Mesenchymal stem cell (in vitro differentiated cells and primary cell): ENCODE measurements around the gene CTLA4.

Source experiments
- DNase-seq: peaks from one replicate; pipeline ENCODE4 v3.0.0-alpha.2; 2013
- H2AFZ ChIP-seq: one replicate; pipeline ENCODE4 v1.6.1; 2013; ENCODE audit warnings: low read depth, mild to moderate bottlenecking, control low read depth, inconsistent platforms, low read length, moderate library complexity
- H2AK5ac ChIP-seq: 2 replicates; pipeline ENCODE4 v1.6.1; 2013; ENCODE audit warnings: low read length, moderate library complexity, mild to moderate bottlenecking, inconsistent platforms; ENCODE audit not compliant: severe bottlenecking
- H2BK120ac ChIP-seq: one replicate; pipeline ENCODE4 v1.6.1; 2013; ENCODE audit warnings: low read depth, mild to moderate bottlenecking, inconsistent platforms, low read length, moderate library complexity
- H2BK12ac ChIP-seq, 2 experiments: one replicate each; pipeline ENCODE4 v1.6.1; 2013; ENCODE audit warnings: inconsistent platforms in 2 of 2, low read length in 2 of 2, mild to moderate bottlenecking in 2 of 2, moderate library complexity in 2 of 2, control low read depth in 1 of 2
- H2BK15ac ChIP-seq: one replicate; pipeline ENCODE4 v1.6.1; 2013; ENCODE audit warnings: mild to moderate bottlenecking, low read depth, inconsistent platforms; ENCODE audit not compliant: poor library complexity, severe bottlenecking
- H2BK5ac ChIP-seq: 2 replicates; pipeline ENCODE4 v1.6.1; 2013; ENCODE audit warnings: low read depth, mild to moderate bottlenecking, low read length, control low read depth, inconsistent platforms; ENCODE audit not compliant: poor library complexity, severe bottlenecking
- H3K14ac ChIP-seq, 2 experiments: one replicate each; pipeline ENCODE4 v1.6.1; 2013; ENCODE audit warnings: inconsistent platforms in 2 of 2, low read length in 2 of 2, control low read depth in 1 of 2, mild to moderate bottlenecking in 1 of 2, moderate library complexity in 1 of 2
- H3K18ac ChIP-seq, 2 experiments: one replicate each; pipeline ENCODE4 v1.6.1; 2013; ENCODE audit warnings: inconsistent platforms in 2 of 2, low read length in 2 of 2, control low read depth in 1 of 2, low read depth in 1 of 2, mild to moderate bottlenecking in 1 of 2
- H3K23ac ChIP-seq, 2 experiments: one replicate each; pipeline ENCODE4 v1.6.1; 2013; ENCODE audit warnings: inconsistent platforms in 2 of 2, low read length in 2 of 2, mild to moderate bottlenecking in 2 of 2, moderate library complexity in 2 of 2, control low read depth in 1 of 2
- H3K27ac ChIP-seq: 2 replicates; pipeline ENCODE4 v1.5.1; 2013; ENCODE audit warnings: mild to moderate bottlenecking, moderate library complexity, low read length, control low read depth, inconsistent platforms; ENCODE audit not compliant: poor library complexity, severe bottlenecking
- H3K27me3 ChIP-seq, 2 experiments: 2 replicates each; pipeline versions ENCODE4 v1.6.1 to v1.7.0; 2013; ENCODE audit warnings: low read length in 2 of 2, mild to moderate bottlenecking in 2 of 2, moderate library complexity in 2 of 2, control low read depth in 1 of 2, inconsistent platforms in 1 of 2; ENCODE audit not compliant: control insufficient read depth in 1 of 2, insufficient read depth in 1 of 2
- H3K36me3 ChIP-seq, 2 experiments: 2 replicates each; pipeline versions ENCODE4 v1.6.1 to v1.7.0; 2013; ENCODE audit warnings: low read length in 2 of 2, control low read depth in 1 of 2, inconsistent platforms in 1 of 2, low read depth in 1 of 2, mild to moderate bottlenecking in 1 of 2; ENCODE audit not compliant: insufficient read depth in 2 of 2, control insufficient read depth in 1 of 2
- H3K4ac ChIP-seq, 2 experiments: one replicate each; pipeline ENCODE4 v1.6.1; 2013; ENCODE audit warnings: inconsistent platforms in 2 of 2, low read length in 2 of 2, mild to moderate bottlenecking in 2 of 2, moderate library complexity in 2 of 2, control low read depth in 1 of 2, low read depth in 1 of 2
- H3K4me1 ChIP-seq: 2 replicates; pipeline ENCODE4 v1.6.1; 2013; ENCODE audit warnings: low read depth, low read length, control low read depth; ENCODE audit not compliant: control insufficient read depth, insufficient read depth
- H3K4me2 ChIP-seq: 2 replicates; pipeline ENCODE4 v1.6.1; 2013; ENCODE audit warnings: low read length, mild to moderate bottlenecking, inconsistent platforms; ENCODE audit not compliant: poor library complexity, severe bottlenecking
- H3K4me3 ChIP-seq, 2 experiments: 2 replicates each; pipeline versions ENCODE4 v1.5.1 to v1.7.0; 2013; ENCODE audit warnings: low read length in 2 of 2, mild to moderate bottlenecking in 2 of 2, control low read depth in 1 of 2, low read depth in 1 of 2; ENCODE audit not compliant: insufficient read depth in 1 of 2
- H3K79me1 ChIP-seq: replicated peaks from 2 replicates; pipeline ENCODE4 v1.6.1; 2013; ENCODE audit warnings: mild to moderate bottlenecking, control low read depth, low read length, inconsistent platforms; ENCODE audit not compliant: poor library complexity, severe bottlenecking
- H3K9ac ChIP-seq: 2 replicates; pipeline ENCODE4 v1.7.0; 2013; ENCODE audit warnings: mild to moderate bottlenecking, low read length, moderate library complexity
- H3K9me3 ChIP-seq: 2 replicates; pipeline ENCODE4 v1.7.0; 2013; ENCODE audit warnings: mild to moderate bottlenecking, low read length; ENCODE audit not compliant: control insufficient read depth
- H4K8ac ChIP-seq: one replicate; pipeline ENCODE4 v1.6.1; 2013; ENCODE audit warnings: inconsistent platforms, mild to moderate bottlenecking, low read length, moderate library complexity
- H4K91ac ChIP-seq: one replicate; pipeline ENCODE4 v1.6.1; 2013; ENCODE audit warnings: mild to moderate bottlenecking, low read length, inconsistent platforms
- WGBS: methylation state at CpG from one replicate; pipeline ENCODE4 v1.1.7; 2013; ENCODE audit warnings: mixed read lengths; 5-methylcytosine and 5-hydroxymethylcytosine counted together

CTLA4 gene

DNA sequence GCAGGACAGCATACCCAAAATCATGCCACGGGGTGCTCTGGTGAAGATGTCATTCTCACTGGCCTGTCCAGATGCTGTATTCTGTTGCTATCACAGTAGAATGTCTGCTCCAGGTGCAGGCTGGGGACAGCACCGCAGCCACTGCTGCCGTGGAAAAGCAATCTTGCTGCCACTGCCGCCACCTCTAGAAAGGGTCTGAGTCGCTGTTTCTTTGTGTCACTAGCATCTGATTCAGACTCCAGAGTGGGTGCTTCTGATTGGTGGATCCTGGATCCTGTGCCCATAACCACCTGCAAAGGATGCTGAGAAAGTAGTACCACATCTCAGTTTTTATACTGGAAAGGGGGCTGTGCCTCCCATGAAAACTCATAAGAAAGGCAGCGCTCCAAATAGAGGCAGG lies 45.3 kb upstream of the CTLA4 start:
- 83% methylated on average over 6 of the region's 6 CpGs for WGBS
- H4K91ac ChIP-seq: peak overlapping the region; percentile 32
- H3K27ac ChIP-seq: no peak overlapping the region
- no peaks in the 10 kb centered on the region for H3K9me3 ChIP-seq
- H2BK120ac ChIP-seq: no peak overlapping the region
- no peaks in the 10 kb centered on the region for H3K4me1 ChIP-seq
- H3K4me2 ChIP-seq: no peak overlapping the region
- peaks cover under 1 to 2% of the 10 kb centered on the region in 2 experiments for H3K27me3 ChIP-seq
- H2BK12ac ChIP-seq: no peak overlapping the region
- H2BK15ac ChIP-seq: no peak overlapping the region
- no peak overlapping the region for H2BK5ac ChIP-seq
- H3K4me3 ChIP-seq: no peak overlapping the region
- H3K36me3 ChIP-seq: no peaks in the 10 kb centered on the region
- no peak for DNase-seq
- H3K14ac ChIP-seq: no peak overlapping the region
- no peak overlapping the region for H2AFZ ChIP-seq
- no peak overlapping the region for H3K23ac ChIP-seq
- H3K79me1 ChIP-seq: no peaks in the 10 kb centered on the region
- no peak overlapping the region for H4K8ac ChIP-seq
- no peak overlapping the region for H2AK5ac ChIP-seq
- no peak overlapping the region for H3K4ac ChIP-seq
- H3K18ac ChIP-seq: no peak overlapping the region
- no peak overlapping the region for H3K9ac ChIP-seq

DNA sequence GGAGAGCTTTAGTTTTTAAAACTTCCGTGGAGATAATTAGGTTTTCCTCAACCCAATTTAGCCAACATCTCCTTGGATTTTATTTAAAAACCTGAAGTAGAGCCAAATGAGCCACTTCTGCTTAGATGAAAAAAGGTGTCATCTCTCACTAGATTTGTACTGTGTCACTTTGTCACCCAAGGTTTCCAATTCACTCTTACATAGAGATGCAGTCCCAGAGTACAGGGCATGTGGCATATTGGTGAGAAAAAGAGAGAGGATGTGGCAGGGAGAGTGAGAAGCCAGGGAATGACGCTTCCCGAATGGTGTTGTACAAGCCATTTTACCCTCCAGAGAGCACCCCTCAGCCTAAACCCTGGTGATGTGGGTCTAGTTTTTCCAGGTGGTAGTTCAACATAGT lies 44.4 kb upstream of the CTLA4 start:
- DNase-seq: no peak
- H2BK15ac ChIP-seq: no peak overlapping the region
- no peak overlapping the region for H2AFZ ChIP-seq
- H4K91ac ChIP-seq: no peak overlapping the region
- no peak overlapping the region for H2BK120ac ChIP-seq
- no peak overlapping the region for H3K9ac ChIP-seq
- H3K9me3 ChIP-seq: no peaks in the 10 kb centered on the region
- no peaks in the 10 kb centered on the region for H3K36me3 ChIP-seq
- no peak overlapping the region for H3K14ac ChIP-seq
- no peak overlapping the region for H4K8ac ChIP-seq
- whole genome bisulfite sequencing: 90% methylated on average over 2 of the region's 3 CpGs
- no peak overlapping the region for H3K4ac ChIP-seq
- no peaks in the 10 kb centered on the region for H3K79me1 ChIP-seq
- H3K23ac ChIP-seq: no peak overlapping the region
- H2BK5ac ChIP-seq: no peak overlapping the region
- H2BK12ac ChIP-seq: no peak overlapping the region
- H3K4me3 ChIP-seq: no peak overlapping the region
- H3K4me2 ChIP-seq: no peak overlapping the region
- no peak overlapping the region for H3K18ac ChIP-seq
- no peak overlapping the region for H3K27ac ChIP-seq
- no peaks in the 10 kb centered on the region for H3K4me1 ChIP-seq
- H3K27me3 ChIP-seq: no peaks in the 10 kb centered on the region
- H2AK5ac ChIP-seq: no peak overlapping the region

DNA sequence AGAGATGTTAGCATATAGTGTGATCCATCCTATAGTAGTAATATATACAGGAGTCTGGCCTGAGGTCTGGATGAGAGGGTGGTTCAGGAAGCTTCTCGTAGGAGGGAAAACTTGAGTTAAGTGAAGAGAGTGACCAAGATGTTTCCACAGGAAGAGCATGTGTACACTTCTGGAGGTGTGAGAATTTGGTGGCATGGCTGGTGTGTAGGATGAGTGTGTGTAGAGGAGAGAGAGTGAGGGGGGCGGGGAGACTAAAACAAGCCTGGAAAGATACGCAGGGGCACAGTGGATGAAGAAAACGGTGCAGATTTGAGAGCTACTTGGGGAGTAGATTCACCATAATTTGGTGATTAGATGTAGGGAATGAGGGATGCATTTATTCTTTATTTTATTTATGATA lies 43.5 kb upstream of the CTLA4 start:
- no peak overlapping the region for H3K27ac ChIP-seq
- H2AFZ ChIP-seq: no peak overlapping the region

DNA sequence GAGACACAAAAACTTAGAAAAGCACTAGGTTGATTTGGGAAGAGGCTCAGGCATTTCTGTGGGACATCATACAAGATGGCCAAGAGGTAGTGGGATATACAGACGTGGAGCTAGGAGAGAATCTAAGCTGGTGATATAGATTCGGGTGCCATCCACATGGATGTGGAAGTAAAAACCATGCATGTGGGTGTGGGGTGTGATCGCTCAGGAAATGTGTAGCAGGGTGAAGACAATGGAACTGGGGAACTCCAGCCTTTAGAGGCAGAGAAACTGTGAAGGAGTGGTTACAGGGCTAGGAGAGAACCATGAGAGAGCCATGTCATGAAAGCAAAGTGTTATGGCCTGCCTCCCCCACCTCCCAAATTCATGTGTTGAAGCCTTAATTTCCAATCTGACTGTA lies 43.0 kb upstream of the CTLA4 start:
- no peak overlapping the region for H3K14ac ChIP-seq
- DNase-seq: no peak
- H2BK15ac ChIP-seq: no peak overlapping the region
- no peak overlapping the region for H2AK5ac ChIP-seq
- no peak overlapping the region for H4K8ac ChIP-seq
- no peaks in the 10 kb centered on the region for H3K36me3 ChIP-seq
- no peak overlapping the region for H3K23ac ChIP-seq
- no peak overlapping the region for H2BK5ac ChIP-seq
- no peaks in the 10 kb centered on the region for H3K27me3 ChIP-seq
- H3K9ac ChIP-seq: no peak overlapping the region
- no peaks in the 10 kb centered on the region for H3K79me1 ChIP-seq
- H2AFZ ChIP-seq: no peak overlapping the region
- no peaks in the 10 kb centered on the region for H3K4me1 ChIP-seq
- no peak overlapping the region for H3K18ac ChIP-seq
- no peak overlapping the region for H2BK120ac ChIP-seq
- H3K4ac ChIP-seq: no peak overlapping the region
- 90% methylated on average over 3 of the region's 3 CpGs for WGBS
- H3K4me3 ChIP-seq: no peak overlapping the region
- no peak overlapping the region for H3K4me2 ChIP-seq
- no peaks in the 10 kb centered on the region for H3K9me3 ChIP-seq
- no peak overlapping the region for H3K27ac ChIP-seq
- no peak overlapping the region for H4K91ac ChIP-seq
- H2BK12ac ChIP-seq: no peak overlapping the region

More for the DNA sequence above, 43.5 kb upstream of the CTLA4 start:
- no peak overlapping the region for H2AK5ac ChIP-seq
- H3K4me3 ChIP-seq: no peak overlapping the region
- H3K18ac ChIP-seq: no peak overlapping the region
- no peak overlapping the region for H4K8ac ChIP-seq
- no peak overlapping the region for H2BK5ac ChIP-seq
- DNase-seq: no peak
- no peak overlapping the region for H3K23ac ChIP-seq
- no peak overlapping the region for H2BK120ac ChIP-seq
- H3K9me3 ChIP-seq: no peaks in the 10 kb centered on the region
- H3K9ac ChIP-seq: no peak overlapping the region
- no peaks in the 10 kb centered on the region for H3K27me3 ChIP-seq
- H2BK15ac ChIP-seq: no peak overlapping the region
- H2BK12ac ChIP-seq: no peak overlapping the region
- H3K36me3 ChIP-seq: no peaks in the 10 kb centered on the region
- H4K91ac ChIP-seq: no peak overlapping the region
- WGBS: 88% methylated on average over 4 of the region's 4 CpGs
- no peak overlapping the region for H3K4me2 ChIP-seq
- H3K4me1 ChIP-seq: no peaks in the 10 kb centered on the region
- no peak overlapping the region for H3K14ac ChIP-seq
- no peak overlapping the region for H3K4ac ChIP-seq
- no peaks in the 10 kb centered on the region for H3K79me1 ChIP-seq
